Inflammatory macrophage (primary cell): Measurements from ENCODE around the gene PCNX3.
"Not testable (repeated sequence)": the region's sequence is repeated elsewhere in the genome, so short reads cannot be mapped to it uniquely, and the experiment has no call there.

Source experiments
- DNase-seq, 2 donors: peaks; one replicate each; pipeline ENCODE4 v3.0.0-alpha.2; 2020 to 2022

PCNX3 gene

DNA sequence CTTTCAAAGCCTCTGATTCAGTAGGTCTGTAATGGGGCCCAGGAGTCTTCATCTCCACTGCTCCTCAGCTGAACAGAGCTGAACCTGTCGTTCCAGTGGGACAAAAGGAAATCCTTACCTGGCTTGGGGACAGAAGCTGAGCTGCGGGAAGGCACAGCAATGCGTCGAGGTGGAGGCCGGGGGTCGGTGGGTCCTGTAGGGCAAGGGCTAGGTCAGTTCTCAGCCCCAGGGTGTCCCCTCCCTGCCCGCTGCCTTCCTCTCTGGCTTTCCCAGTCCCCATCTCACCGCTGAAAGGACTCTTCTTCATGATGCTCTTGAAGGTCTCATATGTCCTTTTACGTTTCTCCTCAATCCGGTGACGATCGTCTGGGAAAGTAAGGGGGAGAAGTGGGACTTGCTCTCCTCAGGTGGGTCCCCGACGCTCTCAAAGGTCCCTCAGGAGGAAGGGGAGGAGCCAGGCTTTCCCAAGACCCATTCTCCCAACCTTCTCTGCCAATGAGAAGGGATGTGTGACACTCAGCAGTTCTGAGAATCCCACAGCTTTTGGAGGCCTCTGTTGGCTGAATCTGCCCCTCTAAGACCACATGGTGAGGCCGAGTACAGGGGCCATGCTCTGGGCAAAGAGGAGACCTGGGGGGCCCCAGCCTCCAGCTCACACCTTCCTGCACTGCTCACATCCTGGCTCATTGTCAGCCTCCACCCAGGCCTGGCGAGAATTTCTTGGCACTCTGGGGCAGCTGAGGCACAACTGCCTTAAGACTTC lies 40.2 kb downstream of the PCNX3 start:
- no peak for DNase-seq

DNA sequence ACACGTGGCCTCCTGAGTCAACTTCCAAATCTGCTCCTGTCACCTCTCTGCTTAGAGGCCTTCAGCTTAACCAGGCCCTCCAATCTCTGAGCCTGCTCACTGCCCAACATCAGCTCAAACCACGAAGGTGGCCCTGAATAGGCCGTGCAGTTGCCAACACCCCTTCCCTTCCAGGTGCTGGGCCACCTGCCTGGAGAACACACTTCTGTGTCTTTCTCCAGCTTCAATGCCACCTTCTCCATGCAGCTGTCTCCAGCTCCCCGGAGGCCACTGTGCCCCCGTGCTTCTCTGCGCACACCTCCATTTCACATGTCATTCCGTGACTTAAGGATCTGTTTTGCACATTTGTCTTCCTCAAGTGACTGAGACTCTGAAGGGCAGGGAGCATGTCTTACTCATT lies 41.9 kb downstream of the PCNX3 start:
- no peak for DNase-seq

GRCh38 chr11:65658174-65659021 lies 42.8 kb downstream of the PCNX3 start:
- no peak for DNase-seq

DNA sequence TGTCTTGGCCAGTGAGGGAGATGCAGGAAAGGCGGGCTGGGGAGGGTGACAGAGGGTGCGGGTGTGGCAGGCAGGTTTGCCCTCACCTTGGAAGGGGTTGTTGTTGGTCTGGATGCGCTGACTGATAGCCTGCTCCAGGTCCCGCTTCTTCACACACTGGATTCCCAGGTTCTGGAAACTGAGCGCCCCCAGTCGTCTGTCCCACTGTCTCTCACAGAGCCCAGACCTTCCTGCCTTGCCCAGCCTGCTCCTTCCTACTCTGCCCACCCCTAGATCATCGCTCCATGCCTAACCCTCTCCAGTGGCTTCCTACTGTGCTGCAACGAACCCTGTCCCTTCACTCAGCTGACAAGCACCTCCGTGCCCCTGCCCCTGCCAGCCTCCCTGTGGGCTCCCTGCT lies 44.5 kb downstream of the PCNX3 start:
- no peak for DNase-seq

GRCh38 chr11:65660908-65661307 lies 45.3 kb downstream of the PCNX3 start:
- DNase-seq, result not testable (repeated sequence)

- DNase-seq, result no peak
Observed at GRCh38 chr11:65661599-65662246, 46.1 kb downstream of the PCNX3 start.

DNA sequence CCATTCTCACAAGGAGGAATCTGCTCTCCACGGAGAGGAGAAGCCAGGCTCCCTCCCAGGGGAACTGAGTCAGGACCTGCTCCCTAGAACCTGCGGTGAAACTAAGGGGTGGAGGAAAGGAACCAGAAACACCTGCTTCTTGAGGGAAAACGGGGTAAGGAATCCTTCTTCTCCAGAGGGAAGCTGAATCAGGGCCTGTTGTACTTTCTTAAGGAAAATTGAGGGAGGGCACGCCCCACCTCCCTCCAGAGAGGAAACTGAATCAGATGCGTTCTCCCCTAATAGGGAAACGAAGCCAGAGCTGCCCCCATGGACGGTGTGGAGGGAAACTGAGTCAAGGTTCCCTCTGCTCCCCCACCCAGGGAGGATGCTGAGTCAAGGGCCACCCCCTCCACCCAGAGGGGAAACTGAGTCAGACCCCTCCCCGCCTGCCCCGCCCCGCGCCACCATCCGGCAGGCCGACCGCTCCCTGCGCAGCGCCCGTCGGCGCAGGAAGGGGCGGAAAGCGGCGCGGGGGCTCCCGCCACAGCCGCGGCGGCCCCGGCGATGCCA lies 46.7 kb downstream of the PCNX3 start:
- no peak for DNase-seq

GRCh38 chr11:65662799-65663638 lies 47.4 kb downstream of the PCNX3 start, which contains the start of gene RELA:
TSS of gene RELA (minus strand) at chr11:65662916. CDS start at chr11:65662832, 84 bp downstream.
- DNase-seq, result peak; percentile 83 to 92

GRCh38 chr11:65663639-65664200 lies 48.1 kb downstream of the PCNX3 start:
- DNase-seq, result peak; percentile 65 to 69

GRCh38 chr11:65672180-65672860 lies 56.7 kb downstream of the PCNX3 start:
- peak in 1 of 2 donors; percentile 19 for DNase-seq

DNA sequence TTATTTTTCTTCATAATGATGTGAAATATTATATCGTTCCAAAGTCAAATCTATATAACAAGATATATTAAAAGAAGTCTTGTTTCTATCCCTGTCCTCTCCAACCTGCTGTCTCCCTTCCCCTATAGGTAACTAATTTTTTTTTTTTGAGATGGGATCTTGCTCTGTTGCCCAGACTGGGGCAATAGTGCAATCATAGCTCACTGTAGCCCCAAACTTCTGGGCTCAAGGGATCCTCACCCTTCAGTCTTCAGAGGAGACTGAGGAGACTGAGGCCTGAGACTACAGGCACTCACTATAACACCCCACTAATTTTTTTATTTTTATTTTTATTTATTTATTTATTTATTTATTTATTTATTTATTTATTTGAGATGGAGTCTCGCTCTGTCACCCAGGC lies 57.4 kb downstream of the PCNX3 start:
- DNase-seq, result no peak

DNA sequence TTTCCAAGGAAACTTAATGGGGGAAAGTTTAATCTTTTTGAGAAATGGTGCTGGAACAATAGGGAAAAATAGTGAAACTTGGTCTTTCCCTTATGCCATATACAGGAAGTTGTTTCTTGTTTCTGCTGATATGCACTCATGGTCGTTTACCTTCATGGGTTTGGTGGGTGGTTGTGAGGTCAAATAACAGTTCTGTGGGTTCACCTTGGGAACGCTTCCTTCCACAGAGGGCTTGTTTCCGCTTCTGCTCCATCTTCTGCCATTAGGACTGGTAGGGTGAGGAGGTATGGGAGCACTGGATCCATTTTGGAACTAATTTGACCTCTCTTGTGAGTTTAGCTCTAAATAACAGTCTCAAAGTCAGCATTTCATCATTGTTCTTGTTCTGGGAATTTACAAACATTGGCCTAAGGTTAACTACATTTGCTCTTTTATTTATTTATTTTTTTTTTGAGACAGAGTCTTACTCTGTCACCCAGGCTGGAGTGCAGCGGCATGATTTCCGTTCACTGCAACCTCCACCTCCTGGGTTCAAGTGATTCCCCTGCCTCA lies 64.7 kb downstream of the PCNX3 start:
- no peak for DNase-seq

- DNase-seq, result not testable (repeated sequence)
Observed at GRCh38 chr11:65683480-65683879, 67.9 kb downstream of the PCNX3 start.

- DNase-seq, result no peak
Observed at GRCh38 chr11:65685981-65686380, 70.4 kb downstream of the PCNX3 start.
